ENCODE measurements around the gene EIF6.
"Not testable (repeated sequence)": the region's sequence is repeated elsewhere in the genome, so short reads cannot be mapped to it uniquely, and the experiment has no call there.

Gene EIF6

DNA sequence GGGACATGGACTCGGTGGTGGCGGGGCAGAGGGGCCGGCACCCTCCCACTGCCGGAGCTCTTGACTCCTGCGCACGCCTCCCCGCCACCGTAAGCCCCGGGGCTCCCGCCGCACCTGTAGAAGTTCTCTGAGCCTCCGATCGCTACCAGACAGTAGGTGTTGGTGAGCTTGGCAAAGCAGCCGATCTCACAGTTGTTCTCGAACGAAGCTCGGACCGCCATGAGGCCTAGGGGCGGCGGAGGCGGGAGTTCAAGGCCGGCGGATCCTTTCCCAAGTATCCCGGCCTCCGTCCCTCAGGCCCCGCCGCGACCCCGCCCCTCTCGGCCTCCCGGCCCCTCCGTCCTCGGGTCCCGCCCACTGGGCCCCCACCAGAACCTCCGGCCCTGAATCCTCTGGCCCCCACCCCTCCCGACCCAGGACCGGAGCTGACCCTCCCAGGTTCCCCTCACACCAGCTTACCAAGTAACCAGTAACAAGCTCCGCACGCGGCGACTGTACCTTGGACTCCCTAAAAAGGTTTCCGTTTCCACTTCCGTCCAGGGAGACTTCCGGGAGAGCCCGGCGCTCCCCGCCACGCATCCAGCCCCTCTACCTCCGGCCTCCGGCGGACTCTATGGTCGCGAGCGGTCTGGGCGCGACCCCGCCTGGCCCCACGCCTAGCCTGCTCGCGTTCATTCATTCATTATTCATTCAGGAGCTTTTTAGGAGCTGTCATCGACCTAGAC lies at the start of gene EIF6:
Gene EIF6, minus strand, starts transcription at position 506 of the 725 bp plus-strand sequence. Its CDS starts 285 bp downstream, at position 221.
- peak; percentile 74 for DNase-seq

DNA sequence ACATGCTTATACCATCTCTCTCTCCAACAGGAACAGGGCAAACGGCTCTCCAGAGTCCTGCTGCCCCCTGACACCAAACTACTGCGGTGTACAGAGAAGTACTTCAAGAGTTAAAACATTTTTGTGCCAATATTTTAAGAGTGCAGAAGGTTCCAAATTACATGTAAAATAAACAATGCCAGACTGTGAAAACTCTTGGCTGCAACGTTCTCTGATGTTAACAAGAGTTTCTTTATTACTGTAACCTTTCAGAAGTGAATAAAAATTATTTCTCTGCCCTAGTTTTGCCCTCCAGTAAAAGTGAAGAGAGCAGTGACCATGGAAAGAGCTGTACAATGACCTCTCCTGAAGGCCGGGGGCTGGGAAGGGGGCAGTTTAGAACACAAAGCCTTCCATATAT lies 49.0 kb upstream of the EIF6 start:
- no peak for DNase-seq

DNA sequence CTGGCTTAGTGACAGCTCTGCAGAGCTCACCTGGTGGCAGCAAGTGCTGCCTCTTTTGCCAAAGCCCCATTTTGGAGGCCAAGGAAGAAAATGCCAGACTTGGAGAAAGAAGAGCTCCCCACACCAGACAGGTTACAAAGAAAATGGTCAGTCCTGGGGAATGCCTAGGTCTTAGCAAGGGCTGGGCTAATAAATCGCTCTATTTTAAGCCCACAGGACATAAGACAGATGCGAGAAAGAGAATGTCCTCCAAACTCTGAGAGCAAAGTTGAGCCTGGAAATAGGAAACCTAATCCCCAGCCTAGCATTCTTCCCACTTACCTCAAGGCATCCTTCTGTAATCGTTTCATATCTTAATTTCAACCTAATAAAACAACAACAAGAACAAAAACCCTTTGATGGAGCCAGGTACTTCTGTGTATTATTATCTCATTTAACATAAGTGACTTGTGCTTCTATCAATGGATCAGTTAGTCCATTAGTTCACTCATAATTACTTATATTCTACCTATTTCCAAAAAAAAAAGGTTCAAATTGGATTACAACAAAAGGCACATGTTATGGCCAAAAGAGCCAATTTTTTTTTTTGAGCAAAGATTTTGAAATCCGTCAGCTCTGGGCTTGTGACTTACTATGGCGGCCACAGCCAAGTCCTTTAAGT lies 48.1 kb upstream of the EIF6 start:
- DNase-seq: no peak

DNA sequence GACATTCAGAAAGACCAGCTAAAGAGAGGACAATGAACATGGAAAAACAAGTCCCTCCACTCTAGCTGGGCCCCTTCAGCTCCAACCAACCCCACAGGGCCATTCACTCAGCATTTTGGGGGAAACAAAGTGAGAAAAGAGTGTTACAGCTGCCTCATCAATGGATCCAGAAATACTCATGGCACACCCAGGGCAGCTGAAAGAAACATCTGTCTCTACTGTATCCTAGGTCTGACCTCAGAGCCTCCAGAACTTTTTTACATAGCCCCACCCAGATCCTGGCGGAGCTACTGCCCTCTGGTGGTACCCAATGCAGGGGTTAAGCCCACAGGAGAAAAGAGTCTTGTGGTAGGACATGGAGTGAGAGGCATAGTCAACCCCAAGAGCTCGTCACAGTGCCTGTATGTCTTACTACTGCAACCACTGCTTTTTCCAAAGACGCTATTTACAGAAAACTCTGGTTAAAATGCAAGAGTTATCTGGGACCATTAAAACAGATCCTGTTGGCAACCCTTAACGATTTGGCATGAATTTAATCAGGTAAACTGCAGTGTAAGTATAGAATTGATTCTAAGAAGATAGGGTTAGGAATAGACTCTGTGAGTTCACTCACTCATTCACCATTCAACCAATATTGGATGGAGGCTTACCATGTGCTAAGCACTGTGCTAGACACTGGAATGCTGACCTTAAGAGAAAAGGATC lies 45.0 kb upstream of the EIF6 start:
- DNase-seq: peak; percentile 14

DNA sequence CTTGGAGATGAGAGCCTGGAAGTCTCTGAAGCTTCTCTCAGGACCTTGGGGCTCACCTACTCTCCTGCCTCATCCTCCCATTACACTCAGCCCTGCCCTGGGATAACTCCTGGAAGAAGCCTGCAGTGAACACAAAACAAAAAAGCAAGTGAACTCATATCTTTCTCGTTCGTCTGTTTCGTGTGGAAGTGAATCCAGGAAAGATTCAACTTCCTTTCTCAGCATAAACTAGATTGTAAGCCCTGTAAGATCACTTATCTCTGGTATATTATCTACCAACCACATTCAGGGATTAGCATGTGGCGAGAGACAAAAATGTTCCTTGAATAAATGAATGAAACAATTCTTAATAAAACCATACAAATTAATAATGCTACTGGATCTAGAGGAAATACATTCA lies 44.1 kb upstream of the EIF6 start:
- no peak for DNase-seq

DNA sequence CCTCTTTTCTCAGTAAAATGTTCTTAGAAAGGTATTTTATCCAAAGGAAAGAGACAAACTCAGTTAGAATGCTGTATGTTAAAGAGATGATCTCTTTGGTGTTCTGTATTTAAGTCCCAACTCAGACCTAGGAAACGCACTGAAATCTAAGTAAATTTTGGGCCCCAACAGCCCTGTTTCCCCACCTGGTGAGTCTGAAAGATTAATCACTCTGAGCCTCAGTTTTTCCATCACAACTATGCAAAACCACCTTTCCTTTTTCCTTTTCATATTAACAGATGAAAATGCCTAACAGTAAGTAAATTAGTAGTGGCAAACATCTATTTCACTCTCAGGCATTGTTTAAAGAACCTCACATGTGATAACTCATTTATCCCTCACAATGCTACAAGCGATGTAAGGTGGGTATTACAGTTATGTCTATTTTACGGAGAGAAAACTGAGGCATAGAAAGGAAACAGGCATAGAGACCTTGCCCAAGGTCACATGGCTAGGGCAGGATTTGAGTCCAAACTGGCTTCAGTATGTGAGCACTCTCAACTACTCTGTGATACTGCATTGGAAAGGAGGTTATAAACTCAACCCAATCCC lies 43.6 kb upstream of the EIF6 start:
- DNase-seq: no peak

DNA sequence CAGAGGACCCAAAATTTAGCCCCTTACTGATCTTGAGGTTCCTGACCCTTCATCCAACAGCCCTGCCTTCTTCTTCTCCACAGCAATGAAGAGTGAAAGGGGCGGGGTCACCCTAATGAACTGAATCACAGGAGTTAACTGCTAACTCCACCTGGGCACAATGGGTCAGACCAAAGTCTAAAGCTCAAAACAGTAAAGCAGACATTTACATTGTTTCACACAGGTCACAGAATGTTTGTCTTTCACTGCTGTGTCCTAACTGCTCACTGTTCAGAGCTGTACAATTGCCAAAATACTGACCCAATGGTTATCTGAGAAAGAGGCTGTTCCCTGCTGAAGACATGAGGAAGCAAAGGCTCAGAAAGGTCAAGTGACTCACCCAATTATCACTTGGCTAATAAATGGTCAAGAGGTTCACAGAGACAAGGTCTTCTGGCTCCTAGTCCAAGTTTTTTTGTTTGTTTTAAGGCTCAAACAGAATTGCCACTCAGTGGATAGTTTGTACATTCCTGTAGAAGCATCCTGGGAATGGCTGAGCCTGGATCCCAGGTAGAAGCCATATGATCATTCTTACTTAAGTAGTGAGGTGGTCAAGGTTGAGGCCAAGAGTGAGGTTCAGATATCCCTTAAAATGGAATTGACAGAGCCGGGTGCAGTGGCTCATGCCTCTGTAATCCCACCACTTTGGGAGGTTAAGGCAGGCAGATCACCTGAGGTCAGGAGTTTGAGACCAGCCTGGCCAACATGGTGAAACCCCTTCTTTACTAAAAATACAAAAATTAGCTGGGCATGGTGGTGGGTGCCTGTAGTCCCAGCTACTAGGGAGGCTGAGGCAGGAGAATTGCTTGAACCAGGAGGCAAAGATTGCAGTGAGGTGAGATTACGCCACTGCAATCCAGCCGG lies 42.8 kb upstream of the EIF6 start:
- no peak for DNase-seq

DNA sequence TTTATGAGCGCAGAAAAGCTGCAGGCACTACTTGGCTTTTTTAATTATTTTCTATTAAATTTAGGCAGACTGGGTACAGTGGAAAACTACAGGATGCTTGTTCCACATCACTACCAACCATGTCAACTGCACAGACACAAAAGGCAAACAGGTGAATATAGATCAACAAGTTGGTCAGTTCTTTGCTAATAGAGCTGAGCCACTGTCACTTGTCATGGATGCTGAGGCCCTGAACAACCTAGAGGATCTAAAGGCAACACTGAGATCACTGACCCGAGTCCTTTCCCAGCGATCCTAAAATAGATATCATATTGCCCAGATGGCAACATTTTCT lies 42.1 kb upstream of the EIF6 start:
- DNase-seq: no peak

DNA sequence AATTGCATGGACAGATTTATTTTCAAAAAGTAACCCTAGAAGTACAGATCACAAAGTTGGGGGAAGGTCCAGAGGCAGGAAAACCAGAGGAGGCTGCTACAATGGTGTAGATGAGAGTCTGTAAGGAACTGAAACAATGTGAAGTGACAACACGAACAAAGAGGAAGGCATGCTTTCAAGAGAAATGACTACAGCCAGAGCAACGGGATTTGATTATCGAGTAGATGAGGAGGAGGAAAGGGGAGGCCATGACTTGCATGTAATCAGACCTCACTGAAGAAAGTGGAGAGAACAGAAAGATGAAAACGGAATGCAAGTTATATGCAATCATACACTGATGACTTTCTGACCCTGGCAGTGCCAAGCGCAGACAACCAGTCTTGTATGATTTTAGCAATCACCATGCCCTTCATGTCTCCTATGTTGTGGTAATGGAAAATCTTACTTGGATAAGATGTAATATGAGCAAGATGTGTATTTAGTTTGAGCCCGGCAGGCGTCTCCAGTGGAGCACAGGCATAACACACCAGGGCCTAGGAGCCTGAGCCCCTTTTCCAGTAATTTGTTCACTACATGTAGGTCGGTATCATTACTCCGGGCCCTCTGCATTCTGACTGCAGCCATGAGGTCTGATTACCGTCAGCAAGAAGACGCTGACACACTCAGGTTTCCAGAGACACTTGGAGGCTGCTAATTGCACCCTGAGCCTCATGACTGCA lies 41.6 kb upstream of the EIF6 start:
- no peak for DNase-seq

DNA sequence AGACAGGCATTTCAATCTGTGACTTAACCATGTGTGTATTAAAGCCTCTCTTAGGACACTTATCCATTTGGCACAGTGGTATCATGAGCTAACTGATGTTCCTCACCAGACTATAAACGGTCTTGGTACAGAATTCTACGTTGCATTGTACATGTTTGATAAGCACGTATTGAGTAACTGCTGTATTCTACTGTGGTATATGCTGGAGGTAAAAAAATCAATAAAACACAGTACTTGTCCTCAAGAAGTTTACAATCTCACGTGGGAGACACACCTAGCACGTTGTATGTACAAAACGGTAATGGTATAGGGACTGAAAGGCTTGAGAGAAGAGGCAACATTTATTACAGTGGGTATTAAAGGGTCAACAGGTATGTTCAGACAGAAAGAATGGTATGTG lies 40.8 kb upstream of the EIF6 start:
- DNase-seq: no peak

DNA sequence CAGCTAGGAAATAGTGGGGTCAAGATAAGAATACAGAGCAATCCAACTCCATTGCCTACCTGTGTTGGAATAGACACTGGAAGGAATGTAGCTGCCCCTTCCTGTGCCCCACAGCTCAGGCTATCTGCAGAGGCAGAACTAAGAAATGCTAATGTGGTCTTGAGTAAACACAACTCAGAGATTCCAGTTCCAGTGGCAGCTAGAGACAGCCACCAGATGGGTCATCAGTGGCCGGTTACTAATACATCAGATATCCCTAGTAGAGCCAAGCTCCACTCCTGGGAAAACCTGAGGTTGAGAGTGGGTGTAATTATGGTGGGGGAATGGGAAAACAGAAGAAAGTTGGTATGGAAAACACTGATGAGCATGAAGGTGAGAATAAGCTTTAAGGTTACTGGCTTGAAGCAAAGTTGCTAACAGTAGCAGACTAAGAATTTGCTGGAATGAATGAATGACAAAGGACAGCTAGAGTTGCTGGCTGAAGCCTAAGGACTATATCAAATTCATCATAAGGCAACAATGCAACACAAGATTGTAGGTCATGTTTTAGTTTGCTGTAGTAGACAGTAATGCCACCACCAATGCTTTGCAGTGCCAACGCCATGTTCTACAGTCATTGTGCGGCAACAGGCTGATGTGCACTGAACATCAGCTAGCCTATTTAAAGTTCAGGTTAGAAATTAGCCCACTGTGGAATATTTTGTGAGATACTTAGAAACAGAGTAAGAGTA lies 36.0 kb upstream of the EIF6 start:
- DNase-seq: no peak

DNA sequence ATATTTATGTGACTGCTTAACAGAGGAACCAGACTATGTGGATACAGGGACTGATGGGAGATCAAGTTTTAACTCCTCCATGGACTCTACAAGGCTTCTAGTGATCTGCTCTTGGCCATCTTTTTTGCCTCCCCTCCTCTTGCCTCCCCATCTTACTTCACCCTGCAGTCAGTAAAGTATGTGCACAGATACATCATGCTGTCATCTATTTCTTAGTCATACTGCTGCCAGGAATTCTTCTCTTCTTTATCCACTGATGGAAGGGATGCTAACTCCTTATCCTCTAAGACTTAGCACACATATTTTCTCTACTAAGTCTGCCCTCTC lies 35.3 kb upstream of the EIF6 start:
- DNase-seq: no peak

DNA sequence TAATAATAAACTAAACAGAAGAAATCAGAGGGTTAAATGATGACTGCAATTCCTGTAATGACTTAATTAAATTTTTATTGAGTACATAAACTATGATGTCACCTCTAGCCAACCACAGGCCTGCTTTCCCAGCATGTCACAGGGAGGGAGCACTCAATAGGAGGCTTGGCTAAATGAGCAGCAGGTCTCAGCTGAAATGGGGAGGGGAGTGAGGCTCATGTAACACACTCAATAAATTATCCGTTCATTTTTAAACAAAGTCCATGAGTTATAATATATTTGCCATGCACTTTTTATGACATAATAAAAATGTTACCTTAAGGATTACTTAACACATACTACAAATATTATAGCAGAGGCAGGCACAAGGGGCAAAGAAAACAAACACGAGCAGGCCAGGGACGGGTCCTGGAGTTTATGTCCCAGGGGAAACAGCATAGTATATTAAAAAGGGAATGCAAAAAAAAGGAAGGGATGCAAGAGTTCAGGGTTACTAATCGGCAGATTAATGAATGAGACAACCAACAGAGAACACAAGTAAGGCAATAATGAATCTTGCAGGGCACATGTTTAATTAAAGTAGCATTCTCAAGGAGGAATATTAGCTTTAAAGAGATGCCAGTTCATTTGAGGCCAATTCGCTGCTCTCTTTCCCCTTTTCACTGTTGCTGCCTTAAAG lies 34.8 kb upstream of the EIF6 start:
- no peak for DNase-seq

DNA sequence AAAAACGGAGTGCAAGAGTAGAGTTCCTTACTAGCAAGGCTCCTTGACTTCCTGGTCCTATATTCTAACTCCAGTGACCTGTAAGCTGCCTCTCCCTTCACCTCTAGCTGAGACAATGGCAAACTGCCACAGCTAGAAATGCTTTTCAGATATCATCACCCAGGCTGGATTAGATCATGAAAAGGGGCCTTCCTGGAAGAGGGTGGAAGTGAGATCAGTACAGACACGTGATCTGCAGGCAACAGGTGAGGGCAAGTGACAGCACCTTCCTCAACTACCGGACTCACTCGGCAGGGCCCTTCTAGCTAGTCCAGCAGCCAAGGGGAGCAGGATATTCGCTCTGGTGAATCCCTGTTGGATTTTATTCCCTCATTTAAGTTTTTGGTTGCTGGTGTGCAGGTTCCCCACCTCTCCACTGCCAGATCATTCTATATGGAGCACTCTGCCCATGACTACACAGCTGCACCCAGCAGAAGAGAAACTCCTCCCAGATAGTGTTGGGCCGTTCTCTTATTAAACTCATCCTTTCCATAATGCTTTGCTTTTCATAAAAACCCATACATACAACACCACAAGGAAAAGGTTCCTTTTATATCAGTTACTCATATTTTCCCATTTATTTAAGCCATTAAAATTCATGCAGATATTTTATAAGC lies 34.1 kb upstream of the EIF6 start:
- DNase-seq: no peak

DNA sequence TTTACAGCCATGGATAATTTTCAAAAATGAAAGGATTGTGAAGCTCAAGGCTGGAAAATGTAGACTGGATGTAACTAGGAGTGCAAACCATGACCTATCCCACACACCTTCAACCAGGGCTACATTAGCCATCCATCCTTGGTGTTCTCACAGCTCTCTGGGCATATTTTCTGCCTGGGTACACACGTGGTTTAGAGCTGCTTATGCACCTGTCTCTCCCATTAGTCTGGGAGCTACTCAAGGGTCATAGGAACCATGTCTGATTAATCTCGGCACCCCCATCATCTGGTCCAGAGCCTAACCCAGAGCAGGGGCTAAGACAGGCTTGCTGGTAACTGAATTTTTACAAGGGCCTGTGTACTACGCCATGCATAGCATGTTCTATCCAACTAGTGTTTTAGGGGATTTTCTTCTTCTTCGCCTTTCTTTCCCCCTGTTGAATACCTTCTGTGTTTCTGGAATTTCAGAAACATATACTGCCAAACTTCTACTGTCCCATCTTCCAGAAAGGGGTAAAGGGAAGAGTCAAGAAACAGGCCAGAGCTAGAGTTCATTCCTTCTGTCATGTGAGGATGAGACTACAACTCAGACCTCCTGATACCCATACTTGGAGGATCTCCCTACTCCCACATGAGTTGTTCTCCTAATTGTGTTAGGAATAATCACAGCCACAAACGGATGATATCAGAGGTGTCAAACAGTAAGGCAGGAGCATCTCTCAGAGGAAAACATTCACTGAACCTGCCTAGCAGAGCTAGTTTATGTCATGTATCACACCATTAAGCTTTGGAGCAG lies 33.0 kb upstream of the EIF6 start:
- no peak for DNase-seq

DNA sequence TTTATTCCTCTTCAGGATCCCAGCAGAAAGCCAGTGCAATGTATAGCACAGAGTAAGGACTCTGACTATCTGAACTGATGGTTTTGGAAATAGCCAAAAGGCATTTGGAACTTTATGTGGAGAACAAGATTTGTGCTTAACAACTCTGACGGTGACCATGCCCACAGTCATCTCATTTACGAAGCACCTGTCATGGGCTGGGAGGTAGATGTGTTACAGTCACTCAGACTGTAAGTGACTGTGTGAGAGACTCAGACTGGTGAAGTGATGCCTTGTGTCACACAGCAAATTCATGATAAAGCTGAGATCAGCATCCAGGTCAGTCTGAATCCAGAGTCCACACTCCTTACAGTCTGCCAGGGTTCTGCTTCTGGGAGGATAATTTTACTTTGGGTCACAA lies 31.5 kb upstream of the EIF6 start:
- no peak for DNase-seq

DNA sequence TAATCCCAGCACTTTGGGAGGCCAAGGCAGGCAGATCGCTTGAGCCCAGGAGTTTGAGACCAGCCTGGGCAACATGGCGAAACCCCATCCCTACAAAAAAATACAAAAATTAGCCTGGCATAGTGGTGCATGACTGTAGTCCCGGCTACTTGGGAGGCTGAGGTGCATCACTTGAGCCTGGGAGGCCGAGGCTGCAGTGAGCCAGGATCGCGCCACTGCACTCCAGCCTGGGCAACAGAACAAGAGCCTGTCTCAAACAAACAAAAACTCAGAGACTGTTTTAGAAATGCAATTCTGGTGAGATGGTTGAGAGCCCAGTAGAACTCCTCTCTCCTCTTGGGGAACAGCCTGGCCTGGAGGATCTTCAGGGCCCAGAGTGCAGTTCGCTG lies 31.1 kb upstream of the EIF6 start:
- DNase-seq: not testable (repeated sequence)

DNA sequence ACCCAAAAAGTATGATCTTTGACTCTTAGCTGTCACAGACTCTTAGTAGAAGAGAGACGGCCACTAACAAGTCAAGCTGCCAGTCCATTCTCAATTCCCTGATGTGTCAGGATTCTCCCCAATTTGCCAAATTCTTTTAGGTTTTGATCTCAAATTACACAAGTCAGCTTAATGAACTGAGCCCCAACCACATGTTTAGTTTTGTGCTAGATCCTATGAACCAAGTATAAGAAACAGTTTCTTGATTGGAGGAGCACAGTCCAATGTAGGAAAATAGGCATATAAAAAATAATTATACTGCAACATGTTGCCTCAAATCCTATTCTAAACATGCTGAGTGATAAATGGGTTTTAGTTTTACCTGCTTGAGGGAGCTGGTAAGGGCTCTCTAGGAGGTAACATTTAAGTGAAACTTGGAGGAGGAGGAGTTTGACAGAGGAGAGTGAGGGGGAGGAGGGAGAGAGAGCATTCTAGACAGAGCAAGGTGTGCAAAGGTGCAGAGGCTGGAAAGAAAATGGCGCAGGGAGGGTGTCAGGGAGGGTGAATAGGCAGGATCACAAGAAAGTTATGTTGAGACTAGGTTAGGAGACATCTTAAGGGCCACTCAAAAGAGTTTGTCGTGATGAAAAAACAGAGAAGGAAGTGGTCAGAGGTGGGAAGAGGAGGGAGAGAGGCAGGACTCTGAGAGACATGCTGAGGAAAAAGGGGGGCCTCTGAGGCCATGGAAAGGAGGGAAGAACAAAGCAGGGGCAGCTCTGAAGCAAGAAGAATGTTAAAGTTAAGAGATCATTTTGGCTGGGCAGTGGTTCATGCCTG lies 30.5 kb upstream of the EIF6 start:
- DNase-seq: no peak

DNA sequence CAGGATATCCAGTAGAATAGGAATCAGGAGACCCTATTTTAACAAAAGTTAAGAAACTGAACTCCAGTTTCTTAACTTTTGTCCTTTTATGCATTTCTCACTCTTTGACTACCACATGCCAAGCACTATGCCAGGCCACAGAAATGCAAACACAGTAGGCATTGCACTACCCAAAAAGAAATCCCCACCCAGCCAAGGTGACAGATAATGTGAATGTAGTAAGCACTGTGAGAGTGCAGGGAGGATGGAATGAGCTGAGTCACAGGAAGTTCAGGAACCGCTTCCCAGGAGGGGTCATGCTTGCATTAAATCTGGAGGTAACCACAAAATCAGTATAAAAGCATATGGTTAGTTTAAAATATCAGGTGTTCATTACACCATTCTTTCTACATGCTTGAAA lies 27.7 kb upstream of the EIF6 start:
- no peak for DNase-seq
